ENCODE results near the gene CD40LG.

CD40LG gene

DNA sequence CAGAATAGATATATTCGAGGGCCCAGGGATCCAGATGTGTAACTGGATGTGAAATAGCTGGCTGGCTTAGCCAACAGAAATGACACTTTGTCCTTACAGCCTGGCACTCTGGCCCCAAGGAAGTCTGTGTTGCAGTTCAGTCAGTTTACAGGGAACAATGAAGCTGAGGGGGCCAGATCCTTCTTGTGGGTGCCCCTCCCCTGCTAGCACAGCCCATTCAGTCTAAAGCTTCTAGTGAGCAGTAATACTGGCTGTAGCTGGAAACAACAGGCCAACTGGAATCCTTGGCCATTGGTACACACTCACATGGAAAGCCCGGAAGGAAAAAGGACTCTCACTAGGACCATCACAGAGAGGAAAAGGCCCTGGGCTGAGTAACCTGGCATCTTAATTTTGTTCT lies 22.7 kb upstream of the CD40LG start:
- H3K36me3 ChIP-seq (ENCODE audit: control insufficient read depth in 1 of 2, insufficient read depth in 2 of 2, low read length in 2 of 2): no peaks in the 10 kb centered on the region
- no peaks in the 10 kb centered on the region for H3K4me1 ChIP-seq (ENCODE audit: control insufficient read depth in 1 of 2, insufficient read depth in 2 of 2, low read length in 2 of 2)
- no peak overlapping the region for H3K27ac ChIP-seq (ENCODE audit: low read depth, low read length)
- H3K9ac ChIP-seq (ENCODE audit: low read depth in 1 of 2, low read length in 2 of 2): no peak overlapping the region
- H3K27me3 ChIP-seq (ENCODE audit: control insufficient read depth in 1 of 2, insufficient read depth in 2 of 2, low read length in 2 of 2): no peaks in the 10 kb centered on the region
- H3K4me3 ChIP-seq (ENCODE audit: low read depth in 1 of 2, low read length in 2 of 2): no peak overlapping the region
- no peaks in the 10 kb centered on the region for H3K9me3 ChIP-seq (ENCODE audit: control insufficient read depth in 1 of 2, low read length in 2 of 2)

DNA sequence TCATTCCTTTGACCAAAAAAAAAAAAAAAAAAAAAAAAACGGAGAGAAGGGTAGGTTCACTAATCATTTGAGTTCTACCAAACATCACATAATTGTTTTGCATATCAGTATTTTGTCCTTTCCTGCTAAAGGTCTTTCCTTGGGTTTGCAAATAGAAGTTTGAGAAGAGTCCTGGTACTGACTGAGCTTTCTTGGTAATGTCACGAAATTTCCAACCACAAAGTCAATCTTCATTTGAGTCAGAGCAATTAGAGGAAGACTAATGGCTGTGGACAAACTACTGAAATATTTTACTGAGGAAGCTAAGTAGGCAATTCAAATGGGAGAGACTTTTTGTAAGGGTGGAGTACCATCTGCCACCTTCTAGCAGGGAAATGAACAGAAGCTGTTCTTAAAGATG lies 21.7 kb upstream of the CD40LG start:
- H3K9ac ChIP-seq (ENCODE audit: low read depth in 1 of 2, low read length in 2 of 2): no peak overlapping the region
- no peaks in the 10 kb centered on the region for H3K27me3 ChIP-seq (ENCODE audit: control insufficient read depth in 1 of 2, insufficient read depth in 2 of 2, low read length in 2 of 2)
- H3K36me3 ChIP-seq (ENCODE audit: control insufficient read depth in 1 of 2, insufficient read depth in 2 of 2, low read length in 2 of 2): no peaks in the 10 kb centered on the region
- no peaks in the 10 kb centered on the region for H3K9me3 ChIP-seq (ENCODE audit: control insufficient read depth in 1 of 2, low read length in 2 of 2)
- H3K4me3 ChIP-seq (ENCODE audit: low read depth in 1 of 2, low read length in 2 of 2): no peak overlapping the region
- no peak overlapping the region for H3K27ac ChIP-seq (ENCODE audit: low read depth, low read length)
- no peaks in the 10 kb centered on the region for H3K4me1 ChIP-seq (ENCODE audit: control insufficient read depth in 1 of 2, insufficient read depth in 2 of 2, low read length in 2 of 2)

DNA sequence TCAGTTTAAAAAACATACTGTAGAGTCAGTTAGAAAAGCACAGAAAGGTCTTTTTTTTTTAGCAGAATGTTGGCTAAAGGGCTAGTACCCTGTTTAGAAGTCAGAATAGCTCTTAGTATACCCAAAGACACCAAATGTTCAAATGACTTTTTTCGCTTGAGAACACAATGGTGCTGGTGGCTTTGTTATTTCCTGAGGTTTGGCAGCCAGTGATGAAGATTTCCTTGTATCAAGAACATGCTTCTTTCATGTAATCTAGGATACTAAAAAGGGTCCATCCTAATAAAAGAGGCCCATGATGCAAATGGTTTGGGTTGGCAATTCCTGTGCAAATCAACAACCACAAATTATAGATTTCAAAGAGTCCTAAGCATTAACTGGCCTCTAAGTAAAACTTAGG lies 21.1 kb upstream of the CD40LG start:
- Histone ChIP-seq H3K27me3 (ENCODE audit: control insufficient read depth in 1 of 2, insufficient read depth in 2 of 2, low read length in 2 of 2) (no peaks in the 10 kb centered on the region), H3K36me3 (ENCODE audit: control insufficient read depth in 1 of 2, insufficient read depth in 2 of 2, low read length in 2 of 2) (no peaks in the 10 kb centered on the region), H3K4me1 (ENCODE audit: control insufficient read depth in 1 of 2, insufficient read depth in 2 of 2, low read length in 2 of 2) (no peaks in the 10 kb centered on the region), H3K9me3 (ENCODE audit: control insufficient read depth in 1 of 2, low read length in 2 of 2) (no peaks in the 10 kb centered on the region), H3K4me3 (ENCODE audit: low read depth in 1 of 2, low read length in 2 of 2) (no peak overlapping the region), H3K27ac (ENCODE audit: low read depth, low read length) (no peak overlapping the region), H3K9ac (ENCODE audit: low read depth in 1 of 2, low read length in 2 of 2) (no peak overlapping the region)

DNA sequence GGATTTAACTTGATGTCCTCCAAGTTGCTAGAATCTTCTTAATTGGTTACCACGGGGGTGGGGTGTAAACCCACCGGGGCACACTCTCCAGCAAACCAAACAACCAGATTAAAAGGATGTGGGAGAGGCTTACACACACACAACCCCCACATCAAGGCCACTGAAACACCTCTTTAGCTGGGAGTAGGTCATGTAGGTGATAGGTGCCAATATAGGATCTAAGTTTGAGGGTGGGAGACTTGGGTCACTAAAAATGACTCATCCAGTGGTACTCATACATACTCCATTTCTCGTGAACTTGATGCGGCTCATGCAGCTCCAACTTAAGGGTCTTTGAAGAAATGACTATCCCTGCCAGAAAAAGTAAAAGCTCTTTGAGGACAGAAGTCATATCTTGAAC lies 20.5 kb upstream of the CD40LG start:
- Histone ChIP-seq H3K27ac (ENCODE audit: low read depth, low read length) (no peak overlapping the region), H3K27me3 (ENCODE audit: control insufficient read depth in 1 of 2, insufficient read depth in 2 of 2, low read length in 2 of 2) (no peaks in the 10 kb centered on the region), H3K9ac (ENCODE audit: low read depth in 1 of 2, low read length in 2 of 2) (no peak overlapping the region), H3K36me3 (ENCODE audit: control insufficient read depth in 1 of 2, insufficient read depth in 2 of 2, low read length in 2 of 2) (no peaks in the 10 kb centered on the region), H3K4me3 (ENCODE audit: low read depth in 1 of 2, low read length in 2 of 2) (no peak overlapping the region), H3K4me1 (ENCODE audit: control insufficient read depth in 1 of 2, insufficient read depth in 2 of 2, low read length in 2 of 2) (no peaks in the 10 kb centered on the region), H3K9me3 (ENCODE audit: control insufficient read depth in 1 of 2, low read length in 2 of 2) (no peaks in the 10 kb centered on the region)

DNA sequence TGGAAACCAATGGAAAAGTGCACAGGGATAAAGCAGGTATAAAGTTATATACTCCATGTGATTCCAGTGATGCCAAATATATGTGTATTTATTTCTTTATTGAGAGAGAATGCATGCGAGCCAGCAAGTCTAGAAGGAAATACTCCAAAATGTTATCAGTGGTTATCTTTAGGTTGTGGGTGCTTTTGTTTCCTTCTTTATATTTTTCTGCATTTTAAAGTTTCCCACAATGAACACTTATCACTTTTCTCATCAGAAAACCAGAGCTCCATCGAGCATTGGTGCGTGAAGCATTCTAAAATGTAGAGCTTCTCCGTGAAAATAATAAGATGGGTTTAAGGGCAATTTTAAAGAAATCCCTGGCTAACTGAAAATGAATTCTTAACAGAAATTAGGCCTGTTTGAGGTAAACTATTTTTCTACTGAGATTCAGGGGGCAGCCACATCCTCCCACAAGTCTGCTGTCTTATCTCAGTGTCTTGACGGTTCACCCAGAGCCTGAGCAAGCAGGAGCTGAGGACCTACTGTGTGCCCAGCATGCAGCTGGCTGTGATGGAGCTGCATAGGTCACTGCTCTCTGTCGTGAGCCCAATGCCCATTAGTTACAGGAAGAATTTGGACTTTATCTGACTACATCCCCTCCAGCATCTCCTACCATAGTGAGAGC lies 18.7 kb upstream of the CD40LG start:
- no peak overlapping the region for H3K27ac ChIP-seq (ENCODE audit: low read depth, low read length)
- H3K9me3 ChIP-seq (ENCODE audit: control insufficient read depth in 1 of 2, low read length in 2 of 2): no peaks in the 10 kb centered on the region
- no peak overlapping the region for H3K9ac ChIP-seq (ENCODE audit: low read depth in 1 of 2, low read length in 2 of 2)
- no peaks in the 10 kb centered on the region for H3K36me3 ChIP-seq (ENCODE audit: control insufficient read depth in 1 of 2, insufficient read depth in 2 of 2, low read length in 2 of 2)
- H3K4me3 ChIP-seq (ENCODE audit: low read depth in 1 of 2, low read length in 2 of 2): no peak overlapping the region
- no peaks in the 10 kb centered on the region for H3K4me1 ChIP-seq (ENCODE audit: control insufficient read depth in 1 of 2, insufficient read depth in 2 of 2, low read length in 2 of 2)
- H3K27me3 ChIP-seq (ENCODE audit: control insufficient read depth in 1 of 2, insufficient read depth in 2 of 2, low read length in 2 of 2): no peaks in the 10 kb centered on the region

DNA sequence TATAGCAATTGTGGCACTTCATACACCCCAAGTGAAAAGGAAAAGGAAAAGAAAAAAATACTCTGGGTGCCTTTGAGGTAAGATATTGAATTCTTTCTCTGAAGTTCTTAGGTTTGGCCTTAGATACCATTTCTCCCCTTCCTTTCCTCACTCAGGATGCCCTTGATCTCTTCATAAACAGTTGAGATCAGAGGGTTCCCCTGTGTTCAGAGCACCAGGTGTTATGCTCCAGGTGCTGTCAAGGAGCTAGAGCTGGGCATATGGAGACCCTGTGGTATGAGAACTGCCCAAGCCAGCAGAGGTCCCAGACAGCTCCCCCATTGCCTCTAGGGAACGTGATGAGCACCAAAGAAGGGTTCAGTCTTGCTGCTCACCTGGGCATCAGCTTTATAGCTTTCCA lies 17.1 kb upstream of the CD40LG start:
- Histone ChIP-seq H3K9ac (ENCODE audit: low read depth in 1 of 2, low read length in 2 of 2) (no peak overlapping the region), H3K4me1 (ENCODE audit: control insufficient read depth in 1 of 2, insufficient read depth in 2 of 2, low read length in 2 of 2) (no peaks in the 10 kb centered on the region), H3K36me3 (ENCODE audit: control insufficient read depth in 1 of 2, insufficient read depth in 2 of 2, low read length in 2 of 2) (no peaks in the 10 kb centered on the region), H3K27ac (ENCODE audit: low read depth, low read length) (no peak overlapping the region), H3K4me3 (ENCODE audit: low read depth in 1 of 2, low read length in 2 of 2) (no peak overlapping the region), H3K27me3 (ENCODE audit: control insufficient read depth in 1 of 2, insufficient read depth in 2 of 2, low read length in 2 of 2) (no peaks in the 10 kb centered on the region), H3K9me3 (ENCODE audit: control insufficient read depth in 1 of 2, low read length in 2 of 2) (no peaks in the 10 kb centered on the region)

DNA sequence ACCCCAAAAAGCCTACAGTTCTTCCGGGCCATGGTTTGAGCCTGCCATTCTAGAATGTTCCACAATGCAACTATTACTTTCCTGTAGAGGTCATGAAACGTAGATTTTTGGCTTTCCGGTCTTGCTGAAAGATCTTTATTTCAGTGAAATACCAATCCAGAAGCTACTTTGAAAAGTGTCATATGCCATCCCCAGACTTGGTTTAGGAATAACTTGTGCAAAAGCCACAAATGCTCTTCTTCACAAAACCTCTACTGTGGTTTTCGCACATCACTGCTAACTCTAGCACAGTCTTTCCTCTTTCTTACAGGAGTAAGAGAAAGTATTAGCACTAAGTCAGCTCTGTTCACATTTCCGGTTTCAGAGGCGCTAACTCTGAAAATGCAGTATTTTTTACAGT lies 12.7 kb upstream of the CD40LG start:
- H3K27ac ChIP-seq (ENCODE audit: low read depth, low read length): no peak overlapping the region
- H3K27me3 ChIP-seq (ENCODE audit: control insufficient read depth in 1 of 2, insufficient read depth in 2 of 2, low read length in 2 of 2): no peaks in the 10 kb centered on the region
- no peaks in the 10 kb centered on the region for H3K36me3 ChIP-seq (ENCODE audit: control insufficient read depth in 1 of 2, insufficient read depth in 2 of 2, low read length in 2 of 2)
- no peaks in the 10 kb centered on the region for H3K4me1 ChIP-seq (ENCODE audit: control insufficient read depth in 1 of 2, insufficient read depth in 2 of 2, low read length in 2 of 2)
- no peak overlapping the region for H3K4me3 ChIP-seq (ENCODE audit: low read depth in 1 of 2, low read length in 2 of 2)
- no peak overlapping the region for H3K9ac ChIP-seq (ENCODE audit: low read depth in 1 of 2, low read length in 2 of 2)
- H3K9me3 ChIP-seq (ENCODE audit: control insufficient read depth in 1 of 2, low read length in 2 of 2): no peaks in the 10 kb centered on the region

DNA sequence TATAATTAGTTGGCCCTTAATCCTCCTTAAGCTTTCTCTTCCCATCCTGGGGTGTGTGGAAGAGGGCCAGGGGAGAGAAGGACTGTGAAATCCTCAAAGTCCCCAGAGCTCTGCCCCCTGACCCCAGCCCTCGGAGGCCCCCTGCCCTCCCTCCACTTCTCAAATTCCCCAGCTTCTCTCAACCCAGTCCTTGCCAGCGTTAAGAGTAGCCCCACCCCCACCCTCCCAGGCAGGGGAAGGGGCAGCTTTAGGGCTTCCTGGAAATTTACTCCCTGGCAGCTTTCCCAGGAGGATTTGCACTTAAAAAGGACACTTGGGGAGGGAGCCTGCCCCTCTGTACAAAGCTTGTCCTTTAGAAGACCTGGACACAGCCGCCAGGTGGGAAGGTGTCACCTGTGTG lies 11.8 kb upstream of the CD40LG start:
- Histone ChIP-seq H3K36me3 (ENCODE audit: control insufficient read depth in 1 of 2, insufficient read depth in 2 of 2, low read length in 2 of 2) (no peaks in the 10 kb centered on the region), H3K9me3 (ENCODE audit: control insufficient read depth in 1 of 2, low read length in 2 of 2) (no peaks in the 10 kb centered on the region), H3K27ac (ENCODE audit: low read depth, low read length) (no peak overlapping the region), H3K9ac (ENCODE audit: low read depth in 1 of 2, low read length in 2 of 2) (no peak overlapping the region), H3K27me3 (ENCODE audit: control insufficient read depth in 1 of 2, insufficient read depth in 2 of 2, low read length in 2 of 2) (no peaks in the 10 kb centered on the region), H3K4me1 (ENCODE audit: control insufficient read depth in 1 of 2, insufficient read depth in 2 of 2, low read length in 2 of 2) (no peaks in the 10 kb centered on the region), H3K4me3 (ENCODE audit: low read depth in 1 of 2, low read length in 2 of 2) (no peak overlapping the region)

DNA sequence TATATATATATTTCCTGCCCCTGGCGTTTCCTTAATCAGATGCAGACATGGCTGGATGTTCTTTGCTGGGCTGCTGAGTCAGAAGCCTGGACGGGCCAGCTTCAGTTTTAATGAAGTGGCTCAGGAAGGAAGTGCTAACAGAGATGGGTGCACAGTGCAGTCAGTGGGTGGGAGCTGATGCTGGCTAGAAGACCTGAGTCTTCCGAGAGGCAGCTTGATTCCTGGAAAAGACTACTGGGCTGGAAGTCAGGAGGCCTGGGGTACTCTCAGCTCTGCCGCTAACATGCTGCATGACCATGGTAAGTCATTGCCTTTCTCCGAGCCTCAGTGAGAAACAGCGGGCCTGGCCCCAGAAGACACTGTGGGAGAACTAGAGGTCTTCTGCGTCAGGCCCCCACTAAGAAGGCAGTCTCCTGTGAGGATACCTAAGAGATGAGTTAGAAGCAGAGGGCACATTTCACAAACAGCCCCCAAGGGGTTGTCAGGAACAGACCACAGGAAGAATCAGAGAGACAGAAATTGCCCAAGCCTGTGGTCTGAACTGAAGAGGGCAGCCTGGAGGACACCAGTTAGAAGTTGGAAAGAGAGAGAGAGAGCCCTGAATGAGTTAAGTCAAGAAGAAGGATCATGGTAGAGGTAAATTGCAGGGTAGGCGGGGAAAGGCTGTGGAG lies 8.3 kb upstream of the CD40LG start:
- Histone ChIP-seq H3K9me3 (ENCODE audit: control insufficient read depth in 1 of 2, low read length in 2 of 2) (no peaks in the 10 kb centered on the region), H3K27me3 (ENCODE audit: control insufficient read depth in 1 of 2, insufficient read depth in 2 of 2, low read length in 2 of 2) (no peaks in the 10 kb centered on the region), H3K27ac (ENCODE audit: low read depth, low read length) (no peak overlapping the region), H3K36me3 (ENCODE audit: control insufficient read depth in 1 of 2, insufficient read depth in 2 of 2, low read length in 2 of 2) (no peaks in the 10 kb centered on the region), H3K4me3 (ENCODE audit: low read depth in 1 of 2, low read length in 2 of 2) (no peak overlapping the region), H3K9ac (ENCODE audit: low read depth in 1 of 2, low read length in 2 of 2) (no peak overlapping the region), H3K4me1 (ENCODE audit: control insufficient read depth in 1 of 2, insufficient read depth in 2 of 2, low read length in 2 of 2) (no peaks in the 10 kb centered on the region)

DNA sequence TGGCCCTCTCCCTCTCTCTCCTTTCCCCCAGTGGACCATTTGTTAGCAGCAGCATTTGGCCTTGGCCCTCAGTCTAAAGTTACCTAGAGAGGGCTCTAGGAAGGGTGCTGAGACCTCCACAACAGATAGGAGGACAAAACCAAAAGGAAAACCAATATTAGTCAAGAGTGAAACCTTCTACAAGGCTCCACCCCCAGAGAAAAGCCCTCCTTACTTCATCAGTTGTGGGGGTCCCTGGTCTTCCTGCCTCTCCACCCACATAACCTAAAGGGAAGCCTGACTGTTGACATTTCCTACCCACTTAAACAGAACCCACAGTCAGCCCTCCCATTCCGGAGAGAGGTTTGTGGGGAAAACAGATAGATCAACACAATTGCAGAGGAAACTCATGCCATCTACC lies 4.7 kb upstream of the CD40LG start:
- no peaks in the 10 kb centered on the region for H3K27me3 ChIP-seq (ENCODE audit: control insufficient read depth in 1 of 2, insufficient read depth in 2 of 2, low read length in 2 of 2)
- no peaks in the 10 kb centered on the region for H3K9me3 ChIP-seq (ENCODE audit: control insufficient read depth in 1 of 2, low read length in 2 of 2)
- H3K4me3 ChIP-seq (ENCODE audit: low read depth in 1 of 2, low read length in 2 of 2): no peak overlapping the region
- no peak overlapping the region for H3K27ac ChIP-seq (ENCODE audit: low read depth, low read length)
- no peaks in the 10 kb centered on the region for H3K4me1 ChIP-seq (ENCODE audit: control insufficient read depth in 1 of 2, insufficient read depth in 2 of 2, low read length in 2 of 2)
- no peaks in the 10 kb centered on the region for H3K36me3 ChIP-seq (ENCODE audit: control insufficient read depth in 1 of 2, insufficient read depth in 2 of 2, low read length in 2 of 2)
- no peak overlapping the region for H3K9ac ChIP-seq (ENCODE audit: low read depth in 1 of 2, low read length in 2 of 2)
